GM21737 (cell line): ENCODE results near the gene MRPS6.

Source experiments
- ATAC-seq: cut with Tn5 transposase; IDR thresholded peaks from one replicate; pipeline ENCODE4 v1.9.1; 2021; ENCODE audit warnings: mild to moderate bottlenecking, moderate library complexity; ENCODE audit not compliant: unreplicated experiment

Gene MRPS6

GRCh38 chr21:34094949-34095348, 21.6 kb downstream of the MRPS6 start:
- no peak for ATAC-seq

- ATAC-seq: no peak
Observed at GRCh38 chr21:34097442-34097841, 24.1 kb downstream of the MRPS6 start.

- ATAC-seq: no peak
Observed at GRCh38 chr21:34100337-34100736, 27.0 kb downstream of the MRPS6 start.

- no peak for ATAC-seq
Observed at GRCh38 chr21:34100790-34101189, 27.4 kb downstream of the MRPS6 start.

GRCh38 chr21:34105947-34106541, 32.7 kb downstream of the MRPS6 start:
- ATAC-seq: no peak

DNA sequence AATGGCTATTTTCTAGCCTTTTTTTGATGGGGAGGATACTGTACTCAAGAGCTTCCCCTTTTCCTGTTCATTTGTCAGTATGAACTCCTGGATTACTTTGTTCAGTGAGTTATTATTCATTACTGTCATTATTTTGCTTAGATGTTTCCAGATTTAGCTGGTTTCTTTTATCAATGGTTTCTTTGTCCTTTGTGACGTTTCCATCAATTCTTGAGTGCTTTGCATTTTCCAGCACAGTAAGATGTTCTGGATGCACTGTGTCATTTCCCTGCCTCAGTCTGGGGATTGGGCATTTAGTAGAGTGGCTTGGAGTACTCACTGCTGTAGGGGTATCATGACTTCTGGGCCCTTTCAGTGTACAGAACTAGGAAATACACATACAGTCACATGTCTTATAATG, 34.2 kb downstream of the MRPS6 start:
- no peak for ATAC-seq

- no peak for ATAC-seq
Observed at GRCh38 chr21:34109075-34109474, 35.7 kb downstream of the MRPS6 start.

- ATAC-seq: no peak
Observed at GRCh38 chr21:34110594-34111202, 37.3 kb downstream of the MRPS6 start.

DNA sequence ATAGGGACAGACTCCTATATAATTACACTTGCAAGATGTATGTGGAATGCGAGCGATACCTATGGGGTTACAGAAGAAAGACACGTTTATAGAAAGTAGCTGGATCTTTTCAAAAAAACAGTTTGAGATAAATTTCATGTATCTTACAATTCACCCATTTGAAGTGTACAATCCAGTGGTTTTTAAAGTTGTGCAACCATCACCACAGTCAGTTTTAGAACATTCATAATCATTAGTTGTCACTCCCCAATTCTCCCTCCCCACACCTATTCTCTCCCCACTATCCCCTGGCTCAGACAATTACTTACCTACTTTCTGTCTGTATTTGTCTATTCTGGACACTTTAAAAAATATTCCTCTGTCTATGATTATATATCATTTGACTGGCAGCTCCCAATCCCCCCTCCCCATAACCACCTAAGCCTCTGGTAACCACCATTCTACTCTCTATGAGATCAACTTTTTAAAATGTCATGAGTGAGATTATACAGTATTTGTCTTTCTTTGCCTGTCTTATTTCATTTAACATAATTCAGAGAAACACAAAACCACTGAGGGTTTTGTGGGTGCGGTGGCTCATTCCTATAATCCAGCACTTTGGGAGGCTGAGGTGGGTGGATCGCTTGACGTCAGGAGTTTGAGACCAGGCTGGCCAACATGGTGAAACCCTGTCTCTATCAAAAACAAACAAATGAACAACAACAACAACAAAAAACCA, 39.1 kb downstream of the MRPS6 start:
- no peak for ATAC-seq

- no peak for ATAC-seq
Observed at GRCh38 chr21:34113842-34114241, 40.5 kb downstream of the MRPS6 start.

- ATAC-seq: no peak
Observed at GRCh38 chr21:34115160-34115559, 41.8 kb downstream of the MRPS6 start.

- ATAC-seq: no peak
Observed at GRCh38 chr21:34116569-34116968, 43.2 kb downstream of the MRPS6 start.

- no peak for ATAC-seq
Observed at GRCh38 chr21:34120867-34121266, 47.5 kb downstream of the MRPS6 start.

GRCh38 chr21:34122047-34122446, 48.7 kb downstream of the MRPS6 start:
- no peak for ATAC-seq

DNA sequence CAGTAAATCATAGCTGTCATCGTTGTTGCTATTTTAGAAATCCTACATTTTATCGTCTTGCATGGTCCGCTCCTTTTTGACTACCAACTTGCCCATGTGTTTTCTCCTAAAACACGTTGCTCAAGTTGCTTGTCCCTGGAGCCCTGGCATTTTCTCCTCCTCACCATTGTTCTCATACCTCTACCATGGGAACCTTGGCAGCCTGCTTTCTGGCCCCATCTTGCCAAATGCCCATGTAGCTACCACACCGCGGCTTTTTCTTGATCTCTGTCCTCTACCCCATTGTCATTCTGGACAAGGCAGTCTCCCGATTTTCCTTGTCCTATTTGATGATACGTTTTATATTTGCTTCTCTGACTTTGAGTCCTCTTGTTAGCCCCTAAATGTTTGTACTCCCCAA, 50.2 kb downstream of the MRPS6 start:
- ATAC-seq: no peak

- ATAC-seq: no peak
Observed at GRCh38 chr21:34126269-34126668, 52.9 kb downstream of the MRPS6 start.

DNA sequence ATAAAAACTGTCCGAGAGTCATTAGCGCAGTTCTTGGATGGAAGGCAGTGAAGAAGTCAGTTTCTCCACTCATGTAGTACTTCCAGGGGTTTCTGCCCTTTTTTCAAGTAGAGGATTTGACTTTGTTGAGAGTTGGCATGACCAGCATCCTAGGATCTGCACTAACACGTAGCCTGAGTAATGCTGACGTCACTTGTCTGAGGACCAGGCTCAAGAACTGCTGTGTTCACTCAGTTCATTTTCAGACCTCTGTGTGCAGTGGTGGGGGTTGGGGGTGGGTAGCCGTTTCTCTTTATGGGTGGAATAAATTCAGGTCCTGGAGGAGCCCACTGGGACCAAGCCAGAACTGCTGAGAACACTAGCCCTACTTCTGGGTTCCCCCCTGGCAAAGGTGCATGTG, 53.3 kb downstream of the MRPS6 start:
- ATAC-seq: no peak

DNA sequence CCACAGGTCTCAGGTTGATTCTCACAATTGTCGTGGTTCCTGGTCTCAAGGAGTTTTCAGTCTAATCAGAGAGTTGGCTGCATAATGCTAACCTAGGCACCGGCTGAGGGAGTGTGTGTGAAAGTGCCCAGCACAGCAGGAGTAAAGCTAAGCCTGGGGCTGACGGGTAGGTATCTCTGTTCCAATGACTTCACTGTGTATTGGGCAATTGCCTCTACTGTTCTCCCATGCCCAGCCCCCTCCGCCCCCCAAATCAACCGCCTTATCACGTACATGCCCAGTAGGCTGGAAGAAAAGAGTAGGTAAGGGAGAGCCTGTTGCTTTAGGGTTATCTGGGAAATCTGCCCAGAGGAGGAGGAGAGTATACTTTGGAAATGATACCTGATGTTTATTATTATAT, 54.7 kb downstream of the MRPS6 start:
- ATAC-seq: no peak

DNA sequence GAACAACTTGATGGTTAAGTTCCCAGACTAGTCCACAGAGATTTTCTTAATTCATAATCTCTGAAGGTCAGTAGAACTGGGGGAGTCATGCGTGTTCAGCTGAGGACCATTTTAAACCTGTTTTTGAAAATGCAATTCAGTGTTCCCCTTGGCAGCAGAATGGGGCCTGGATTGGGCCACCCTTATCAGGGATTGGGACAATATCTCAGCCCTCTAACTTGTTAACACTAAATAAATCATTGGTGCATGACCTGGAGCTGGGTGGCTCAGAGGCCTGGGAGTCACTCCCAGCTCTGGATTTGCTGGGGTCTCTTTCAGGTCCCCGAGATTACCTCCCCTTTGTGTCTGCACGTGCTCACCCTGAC, 55.3 kb downstream of the MRPS6 start:
- ATAC-seq: no peak

GRCh38 chr21:34129039-34129891, 55.9 kb downstream of the MRPS6 start:
- ATAC-seq: no peak

GRCh38 chr21:34129901-34130715, 56.7 kb downstream of the MRPS6 start:
- ATAC-seq: no peak
